Effector CD8-positive, alpha-beta T cell (primary cell): Measurements from ENCODE around the gene PPP2R2C.

Experiments used
- DNase-seq: peaks from one replicate; lab custom pipeline; 2025; lab: John Stamatoyannopoulos, UW

PPP2R2C gene

GRCh38 chr4:6494431-6495295, 22.2 kb upstream of the PPP2R2C start:
- DNase-seq, result no peak

GRCh38 chr4:6493658-6494304, 21.4 kb upstream of the PPP2R2C start:
- no peak for DNase-seq

GRCh38 chr4:6492861-6493657, 20.6 kb upstream of the PPP2R2C start:
- DNase-seq, result no peak

- DNase-seq, result no peak
Observed at GRCh38 chr4:6492027-6492590, 19.7 kb upstream of the PPP2R2C start.

- no peak for DNase-seq
Observed at GRCh38 chr4:6491235-6491634, 18.8 kb upstream of the PPP2R2C start.

- DNase-seq, result no peak
Observed at GRCh38 chr4:6489927-6490326, 17.5 kb upstream of the PPP2R2C start.

- DNase-seq, result no peak
Observed at GRCh38 chr4:6487466-6487865, 15.1 kb upstream of the PPP2R2C start.

- DNase-seq, result no peak
Observed at GRCh38 chr4:6480534-6481088, 8.2 kb upstream of the PPP2R2C start.

GRCh38 chr4:6478546-6479220, 6.3 kb upstream of the PPP2R2C start:
- no peak for DNase-seq

- DNase-seq, result no peak
Observed at GRCh38 chr4:6476893-6477292, 4.5 kb upstream of the PPP2R2C start.

GRCh38 chr4:6475492-6476020, 3.1 kb upstream of the PPP2R2C start:
- no peak for DNase-seq

- no peak for DNase-seq
Observed at GRCh38 chr4:6474705-6475457, 2.5 kb upstream of the PPP2R2C start.

- DNase-seq, result no peak
Observed at GRCh38 chr4:6474053-6474568, 1.7 kb upstream of the PPP2R2C start.

- DNase-seq, result no peak
Observed at GRCh38 chr4:6473264-6474052, 1.0 kb upstream of the PPP2R2C start.

GRCh38 chr4:6472008-6472386, 417 bp downstream of the PPP2R2C start:
- DNase-seq, result no peak

GRCh38 chr4:6471307-6472007, 957 bp downstream of the PPP2R2C start:
- no peak for DNase-seq

GRCh38 chr4:6470502-6471306, 1.7 kb downstream of the PPP2R2C start:
- no peak for DNase-seq
